ENCODE results near the gene EVX2. TPM values are rescaled to one million over a fixed set of nuclear protein-coding genes. Genes with fewer than 3 reads are reported as not detected.

EVX2 gene
- total and polyA plus RNA-seq, 8 donors, result not detected

DNA sequence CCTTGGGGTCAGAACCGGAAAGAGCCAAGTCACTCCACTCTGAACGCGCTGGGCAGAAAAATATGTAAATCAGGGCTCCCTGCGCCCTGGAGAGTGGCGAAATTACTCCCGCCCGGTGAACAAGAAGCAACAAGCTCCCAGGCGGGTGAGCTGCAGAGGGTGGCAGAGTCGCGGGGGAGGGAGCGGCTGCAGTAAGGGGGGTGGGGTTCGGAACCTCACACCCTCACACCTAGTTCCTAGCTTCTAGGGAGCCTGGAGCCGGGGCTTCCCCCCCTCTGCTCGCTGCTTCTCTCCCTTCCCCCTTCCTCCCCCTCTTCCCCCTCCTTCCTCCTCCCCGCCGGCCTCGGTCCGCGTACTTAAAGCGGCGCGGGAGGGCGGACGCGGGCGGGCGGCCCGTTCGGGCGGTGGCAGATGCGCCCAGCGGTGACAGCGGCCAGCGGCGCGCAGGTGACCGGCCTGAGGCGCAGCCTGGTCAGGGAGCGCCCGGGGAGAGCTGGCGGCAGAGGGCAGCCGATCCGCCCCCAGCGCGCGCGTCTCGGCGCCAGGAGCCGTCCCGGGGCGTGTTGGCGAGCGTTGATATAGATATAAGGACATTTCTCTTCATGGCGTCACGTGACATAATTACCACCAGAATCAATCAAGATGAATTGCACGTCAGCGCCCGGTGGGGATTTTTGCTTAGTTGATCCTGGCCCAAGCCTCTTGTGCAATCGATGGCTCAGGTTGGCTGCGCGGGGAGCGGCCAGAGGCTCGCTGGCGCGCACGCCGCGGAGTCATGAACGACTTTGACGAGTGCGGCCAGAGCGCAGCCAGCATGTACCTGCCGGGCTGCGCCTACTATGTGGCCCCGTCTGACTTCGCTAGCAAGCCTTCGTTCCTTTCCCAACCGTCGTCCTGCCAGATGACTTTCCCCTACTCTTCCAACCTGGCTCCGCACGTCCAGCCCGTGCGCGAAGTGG lies 23.1 kb upstream of the EVX2 start, which contains the start of gene HOXD11:
Gene HOXD11, plus strand, starts transcription at position 700 of the 959 bp plus-strand sequence. Its CDS starts 76 bp downstream, at position 776.
- H3K4me1 ChIP-seq, result peaks cover 0 to 21% of the 10 kb centered on the region in 2 donors
- peak; percentile 42 for ATAC-seq
- no peak within 1 kb of the TSS for H3K27ac ChIP-seq
- H3K4me3 ChIP-seq, result peak within 1 kb of the TSS in 1 of 2 donors; percentile 15
- H3K36me3 ChIP-seq, result no peaks in the 10 kb centered on the region
- TF ChIP-seq, protein P1, sequence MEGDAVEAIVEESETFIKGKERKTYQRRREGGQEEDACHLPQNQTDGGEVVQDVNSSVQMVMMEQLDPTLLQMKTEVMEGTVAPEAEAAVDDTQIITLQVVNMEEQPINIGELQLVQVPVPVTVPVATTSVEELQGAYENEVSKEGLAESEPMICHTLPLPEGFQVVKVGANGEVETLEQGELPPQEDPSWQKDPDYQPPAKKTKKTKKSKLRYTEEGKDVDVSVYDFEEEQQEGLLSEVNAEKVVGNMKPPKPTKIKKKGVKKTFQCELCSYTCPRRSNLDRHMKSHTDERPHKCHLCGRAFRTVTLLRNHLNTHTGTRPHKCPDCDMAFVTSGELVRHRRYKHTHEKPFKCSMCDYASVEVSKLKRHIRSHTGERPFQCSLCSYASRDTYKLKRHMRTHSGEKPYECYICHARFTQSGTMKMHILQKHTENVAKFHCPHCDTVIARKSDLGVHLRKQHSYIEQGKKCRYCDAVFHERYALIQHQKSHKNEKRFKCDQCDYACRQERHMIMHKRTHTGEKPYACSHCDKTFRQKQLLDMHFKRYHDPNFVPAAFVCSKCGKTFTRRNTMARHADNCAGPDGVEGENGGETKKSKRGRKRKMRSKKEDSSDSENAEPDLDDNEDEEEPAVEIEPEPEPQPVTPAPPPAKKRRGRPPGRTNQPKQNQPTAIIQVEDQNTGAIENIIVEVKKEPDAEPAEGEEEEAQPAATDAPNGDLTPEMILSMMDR (IDR thresholded peaks at IDR 0.05), result no peak
- intact Hi-C loops (cut with DNase I), result no loop called here
- peaks cover 98 to 100% of the 10 kb centered on the region in 2 donors for H3K27me3 ChIP-seq
- no peaks in the 10 kb centered on the region for H3K9me3 ChIP-seq
- peak in 1 of 4 donors; percentile 71 for DNase-seq

DNA sequence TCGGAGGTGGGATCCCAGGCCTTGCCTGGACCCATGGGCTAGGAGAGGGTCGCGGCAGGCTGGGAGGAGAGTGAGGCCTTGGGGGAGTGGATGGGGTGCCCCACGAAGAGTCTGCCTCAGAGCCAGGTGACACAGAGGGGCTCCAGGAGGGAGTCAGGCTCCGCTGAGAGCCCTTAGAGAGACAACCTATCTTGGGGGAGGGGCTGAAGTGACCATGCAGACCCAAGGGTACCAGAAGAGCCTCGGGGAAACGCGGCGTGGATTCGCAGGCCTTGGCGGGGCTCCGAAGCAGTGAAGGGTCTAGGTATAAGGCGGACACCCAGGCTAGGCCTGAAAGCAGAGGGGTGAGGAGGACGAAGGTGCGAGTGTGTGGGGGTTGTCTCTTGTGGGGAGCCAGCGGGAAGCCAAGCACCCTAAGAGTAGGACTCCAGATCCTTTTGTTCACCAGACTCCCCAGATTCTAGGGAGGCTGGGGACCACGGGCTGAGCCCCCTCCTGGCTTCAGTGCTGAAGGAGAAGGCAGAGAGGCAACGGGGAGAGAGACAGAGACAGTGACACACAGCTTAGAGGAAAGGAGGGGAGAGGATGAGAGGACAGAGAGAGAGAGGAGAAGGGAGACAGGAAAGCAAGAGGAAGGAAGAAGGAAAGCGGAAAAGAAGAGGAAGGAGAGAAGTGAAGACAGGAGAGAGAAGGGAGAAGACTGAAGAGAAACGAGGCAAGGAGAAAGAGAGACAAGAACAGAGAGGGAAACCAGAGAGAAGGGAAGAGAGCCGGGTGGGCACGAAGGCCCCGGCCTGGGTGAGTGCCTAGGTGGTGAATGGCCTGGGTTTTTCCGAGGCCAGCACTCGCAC lies 22.2 kb upstream of the EVX2 start:
- DNase-seq, result no peak

DNA sequence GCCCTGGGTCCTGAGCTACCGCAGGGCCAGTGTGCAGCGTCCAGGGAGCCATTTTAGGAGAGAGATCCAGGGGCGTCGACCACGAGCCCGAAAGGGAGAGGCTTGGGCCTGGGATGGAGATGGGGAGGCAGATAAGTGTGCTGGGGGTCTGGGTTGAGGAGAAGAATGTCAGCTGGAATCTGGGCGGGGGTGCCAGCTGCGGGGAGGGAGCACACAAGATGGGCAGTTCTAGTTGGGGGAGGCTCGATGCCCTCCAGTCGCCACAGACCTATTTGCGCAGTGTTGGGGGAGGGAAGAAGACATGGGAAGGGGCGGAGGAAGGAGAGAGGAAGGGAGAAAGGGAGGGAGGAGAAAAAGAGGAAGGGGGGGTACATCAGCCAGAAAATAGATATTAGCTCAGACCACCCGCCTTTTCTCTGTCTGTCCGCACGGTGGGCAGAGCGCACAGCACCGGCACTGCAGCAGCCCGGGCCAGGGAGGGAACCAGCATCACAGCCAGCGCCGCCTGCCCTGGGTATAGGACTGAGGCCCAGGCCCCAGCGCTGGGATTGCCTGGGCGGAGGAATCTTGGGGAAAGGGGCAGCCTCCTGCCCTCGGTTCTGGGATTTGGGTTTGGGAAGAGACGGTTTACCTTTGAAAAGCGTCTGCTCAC lies 21.4 kb upstream of the EVX2 start:
- Histone ChIP-seq H3K9me3 (no peaks in the 10 kb centered on the region), H3K4me3 (no peak overlapping the region), H3K36me3 (no peaks in the 10 kb centered on the region), H3K27me3 (peaks cover 98 to 100% of the 10 kb centered on the region in 2 donors), H3K4me1 (peaks cover 0 to 21% of the 10 kb centered on the region in 2 donors), H3K27ac (no peak overlapping the region)
- intact Hi-C loops (cut with DNase I), result no loop called here
- DNase-seq, result no peak
- ATAC-seq, result no peak
- TF ChIP-seq, protein P1 (IDR thresholded peaks at IDR 0.05), result no peak

More for the DNA sequence above, 22.2 kb upstream of the EVX2 start:
- H3K4me3 ChIP-seq, result no peak overlapping the region
- intact Hi-C loops (cut with DNase I), result no loop called here
- H3K9me3 ChIP-seq, result no peaks in the 10 kb centered on the region
- H3K27ac ChIP-seq, result no peak overlapping the region
- H3K36me3 ChIP-seq, result no peaks in the 10 kb centered on the region
- TF ChIP-seq, protein P1 (IDR thresholded peaks at IDR 0.05), result no peak
- H3K4me1 ChIP-seq, result peaks cover 0 to 21% of the 10 kb centered on the region in 2 donors
- H3K27me3 ChIP-seq, result peaks cover 98 to 100% of the 10 kb centered on the region in 2 donors
- ATAC-seq, result no peak

DNA sequence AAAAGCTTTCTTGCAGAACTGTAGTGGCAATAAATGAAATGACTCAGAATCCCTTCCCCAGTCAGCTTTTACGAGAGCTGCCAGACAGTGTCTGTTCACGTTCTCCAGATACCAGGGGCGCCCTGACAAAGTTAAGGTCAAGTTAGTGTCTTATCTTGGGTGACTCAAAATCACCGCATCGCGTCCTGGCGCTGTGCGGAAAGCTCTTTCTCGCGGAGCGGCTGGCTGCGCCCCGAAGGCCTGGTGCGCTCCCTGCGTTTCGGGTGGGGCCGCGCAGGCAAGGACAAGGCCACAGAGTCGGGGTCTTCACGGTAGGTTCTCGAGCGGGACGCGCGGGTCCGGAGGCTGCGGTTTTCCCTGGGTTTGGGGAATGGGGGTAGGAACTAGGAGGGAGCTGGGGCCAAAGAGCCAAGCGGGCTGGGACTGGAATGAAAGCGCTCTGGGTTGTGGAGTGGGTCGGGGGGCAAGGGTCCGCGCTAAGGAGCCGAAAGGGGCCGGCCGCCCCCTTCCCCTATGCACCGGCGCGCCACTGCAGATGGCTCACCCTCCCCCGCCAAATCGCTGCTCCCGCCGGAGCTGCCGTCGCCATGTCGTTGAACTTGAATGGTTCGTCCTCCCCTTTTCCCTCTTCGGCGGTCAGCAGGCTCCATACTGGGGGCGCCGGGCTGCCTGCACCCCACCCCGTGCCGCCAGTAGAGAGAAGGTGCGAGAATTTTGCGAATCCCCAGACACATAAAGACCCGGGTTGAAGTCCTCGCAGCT lies 20.7 kb upstream of the EVX2 start:
- intact Hi-C loops (cut with DNase I), result no loop called here
- Histone ChIP-seq H3K36me3 (no peaks in the 10 kb centered on the region), H3K27ac (no peak overlapping the region), H3K4me1 (peaks cover 0 to 21% of the 10 kb centered on the region in 2 donors), H3K9me3 (no peaks in the 10 kb centered on the region), H3K27me3 (peaks cover 98 to 100% of the 10 kb centered on the region in 2 donors), H3K4me3 (no peak overlapping the region)
- no peak for ATAC-seq
- TF ChIP-seq, protein P1 (IDR thresholded peaks at IDR 0.05), result no peak
- peak in 1 of 4 donors; percentile 72 for DNase-seq

Measured in left lung (tissue), 10 donors.